HCT116 (cell line): ENCODE results near the gene CLEC16A.

Experiments used
- CTCF ChIP-seq, 3 experiments: fragments of 200-600 bp in 1 of 3; sonication (generic) in 1 of 3; IDR thresholded peaks in 2 of 3; conservative IDR thresholded peaks in 1 of 3; 2 replicates each; pipeline ENCODE4 v1.5.1; 2012 to 2017; ENCODE audit warnings: low read depth in 2 of 3, low read length in 2 of 3, antibody characterized with exemption in 1 of 3, borderline replicate concordance in 1 of 3, control low read depth in 1 of 3, mild to moderate bottlenecking in 1 of 3, mixed read lengths in 1 of 3, mixed run types in 1 of 3, moderate library complexity in 1 of 3; ENCODE audit not compliant: insufficient read depth in 1 of 3
- EZH2phosphoT487 ChIP-seq: fragments of 200-600 bp; IDR thresholded peaks from 2 replicates; pipeline ENCODE4 v1.6.1; 2018; ENCODE audit warnings: antibody characterized with exemption, borderline replicate concordance
- MAX ChIP-seq: IDR thresholded peaks from 2 replicates; pipeline ENCODE4 v1.6.1; 2012
- POLR2A ChIP-seq: IDR thresholded peaks from 2 replicates; pipeline ENCODE4 v1.7.0; 2011; ENCODE audit warnings: borderline replicate concordance; ENCODE audit not compliant: insufficient read depth, insufficient read length; ENCODE audit errors: extremely low read depth

GRCh38 chr16:11063448-11064201, 119.3 kb downstream of the CLEC16A start:
- TF ChIP-seq MAX = no peak
- TF ChIP-seq CTCF (IDR thresholded peaks at IDR 0.05 in 2 of 3, conservative IDR thresholded peaks at IDR 0.05 in 1 of 3; ENCODE audit: borderline replicate concordance in 1 of 3, insufficient read depth in 1 of 3, low read depth in 2 of 3, low read length in 2 of 3) = no peak
- TF ChIP-seq EZH2phosphoT487 = no peak
- no peak for TF ChIP-seq POLR2A
